Panc1 (cell line): Measurements from ENCODE around the gene REG3A. TPM values are rescaled to one million over a fixed set of nuclear protein-coding genes. Genes with fewer than 3 reads are reported as not detected.

Experiments
- ATAC-seq: fragments of 200-7000 bp; cut with Tn5 transposase; 2 replicates; pipeline ENCODE4 v1.9.1; 2020; ENCODE audit warnings: mild to moderate bottlenecking, moderate library complexity
- BruUV-seq: library from RNA; stranded (reverse); fragments of 400-500 nt; replicated peaks from 2 replicates; lab custom pipeline; 2021; lab: Mats Ljungman, UMichigan
- CTCF ChIA-PET: fragments of 300-600 bp; sonication (Branson Sonifier 250); formaldehyde crosslinking; loops from one replicate; lab custom pipeline; 2022; ENCODE audit warnings: antibody characterized with exemption; lab: Charles Lee
- POLR2A ChIA-PET: fragments of 300-600 bp; sonication (Branson Sonifier 250); formaldehyde crosslinking; loops from one replicate; lab custom pipeline; 2022; ENCODE audit warnings: antibody characterized with exemption; lab: Charles Lee
- DNase-seq: peaks from one replicate; pipeline ENCODE4 v3.0.0-alpha.2; 2010; ENCODE audit warnings: low read depth, low spot score
- H3K27ac ChIP-seq: 2 replicates; pipeline ENCODE4 v1.5.1; 2011; ENCODE audit warnings: mild to moderate bottlenecking, low read length, inconsistent platforms
- H3K27me3 ChIP-seq: fragments of 200-500 bp; sonication (Bioruptor generic); 2 replicates; pipeline ENCODE4 v1.6.0; 2014; ENCODE audit warnings: low read length, inconsistent platforms; ENCODE audit not compliant: control insufficient read depth, insufficient read depth
- H3K36me3 ChIP-seq: fragments of 200-500 bp; sonication (Bioruptor generic); 2 replicates; pipeline ENCODE4 v1.5.1; 2014; ENCODE audit warnings: inconsistent platforms, mild to moderate bottlenecking, low read length, moderate library complexity; ENCODE audit not compliant: control insufficient read depth, insufficient read depth
- H3K4me1 ChIP-seq: 2 replicates; pipeline ENCODE4 v1.5.1; 2011; ENCODE audit warnings: inconsistent platforms, mild to moderate bottlenecking, low read length, moderate library complexity; ENCODE audit not compliant: control insufficient read depth, insufficient read depth
- H3K4me3 ChIP-seq, 2 experiments: 2 replicates each; pipeline ENCODE4 v1.5.1; 2011 to 2012; ENCODE audit warnings: low read depth in 2 of 2, low read length in 2 of 2, mild to moderate bottlenecking in 2 of 2, inconsistent platforms in 1 of 2, moderate library complexity in 1 of 2
- H3K9me3 ChIP-seq: fragments of 200-500 bp; sonication (Bioruptor generic); 2 replicates; pipeline ENCODE4 v1.5.1; 2014; ENCODE audit warnings: low read depth, mild to moderate bottlenecking, inconsistent platforms, low read length, moderate library complexity; ENCODE audit not compliant: control insufficient read depth, insufficient read depth
- CTCF ChIP-seq: fragments of 450-650 bp; IDR thresholded peaks from 2 replicates; pipeline ENCODE4 v1.5.1; 2017; ENCODE audit warnings: mild to moderate bottlenecking
- POLR2AphosphoS5 ChIP-seq: IDR thresholded peaks from 2 replicates; pipeline ENCODE4 v1.6.1; 2012; ENCODE audit warnings: mild to moderate bottlenecking, low read depth, low read length, moderate library complexity
- REST ChIP-seq, 2 experiments: IDR thresholded peaks; 2 replicates each; pipeline ENCODE4 v1.6.1; 2011 to 2012; ENCODE audit warnings: low read depth in 2 of 2, control low read depth in 1 of 2, low read length in 1 of 2, mild to moderate bottlenecking in 1 of 2, moderate library complexity in 1 of 2; ENCODE audit not compliant: insufficient read depth in 1 of 2
- SIN3A ChIP-seq: IDR thresholded peaks from 2 replicates; pipeline ENCODE4 v1.6.1; 2012; ENCODE audit warnings: low read depth, mild to moderate bottlenecking, low read length, moderate library complexity, borderline replicate concordance; ENCODE audit not compliant: insufficient read depth
- TCF7L2 ChIP-seq: IDR thresholded peaks from 2 replicates; pipeline ENCODE4 v1.6.1; 2011; ENCODE audit warnings: mild to moderate bottlenecking, low read depth, low read length, inconsistent platforms
- in situ Hi-C: cut with HindIII; loops from 2 replicates; pipeline ENCODE4 v1.10.0; 2016; ENCODE audit warnings: low sequenced_read_pairs, low pct_unique_long_range_greater_than_20kb
- intact Hi-C: fragments of 100-400 bp; cut with micrococcal nuclease; formaldehyde crosslinking; loops from one replicate; pipeline ENCODE4 v1.10.0; 2022; ENCODE audit not compliant: unreplicated experiment
- total RNA-seq: library from RNA; stranded (reverse); gene quantifications from one replicate; pipeline ENCODE4 v1.2.1, GENCODE V29; 2021; ENCODE audit not compliant: unreplicated experiment

Gene REG3A
- total RNA-seq, 1 experiment from 2014 or later = not detected

- no TSS peak for BruUV-seq
- no peaks in the 10 kb centered on the region for H3K9me3 ChIP-seq
- ATAC-seq (no peak), DNase-seq (no peak)
- TF ChIP-seq CTCF (no peak), POLR2AphosphoS5 (no peak), REST (IDR thresholded peaks at IDR 0.05; ENCODE audit: insufficient read depth in 1 of 2, low read depth in 2 of 2, low read length in 1 of 2) (no peak), TCF7L2 (no peak), SIN3A (no peak)
- H3K27me3 ChIP-seq = no peaks in the 10 kb centered on the region
- in situ Hi-C loops (no loop called here), intact Hi-C loops (no loop called here)
- no peaks in the 10 kb centered on the region for H3K4me1 ChIP-seq
- H3K36me3 ChIP-seq = no peaks in the 10 kb centered on the region
- H3K4me3 ChIP-seq = no peak overlapping the region
- ChIA-PET CTCF (no interaction called here), POLR2A (no interaction called here)
- no peak overlapping the region for H3K27ac ChIP-seq
Measured at GRCh38 chr2:79155826-79156476, 3.6 kb downstream of the REG3A start.

- intact Hi-C loops (no loop called here), in situ Hi-C loops (no loop called here)
- no peak for ATAC-seq
- Histone ChIP-seq H3K27ac (no peak overlapping the region), H3K4me1 (no peaks in the 10 kb centered on the region), H3K27me3 (no peaks in the 10 kb centered on the region), H3K9me3 (no peaks in the 10 kb centered on the region), H3K36me3 (no peaks in the 10 kb centered on the region), H3K4me3 (no peak overlapping the region)
- BruUV-seq = no TSS peak
- ChIA-PET POLR2A (no interaction called here), CTCF (no interaction called here)
- no peak for TF ChIP-seq SIN3A
- no peak for TF ChIP-seq POLR2AphosphoS5
- TF ChIP-seq REST (IDR thresholded peaks at IDR 0.05; ENCODE audit: insufficient read depth in 1 of 2, low read depth in 2 of 2, low read length in 1 of 2) = no peak
- TF ChIP-seq TCF7L2 = no peak
- no peak for DNase-seq
Measured at GRCh38 chr2:79139423-79139822, 20.1 kb downstream of the REG3A start.
